GM06990 (cell line): ENCODE data around the gene PMM1.
"Not testable (repeated sequence)": the region's sequence is repeated elsewhere in the genome, so short reads cannot be mapped to it uniquely, and the experiment has no call there.

Experiments used
- DNase-seq: peaks from one replicate; pipeline ENCODE4 v3.0.0-alpha.2; 2011; ENCODE audit not compliant: insufficient read length; ENCODE audit errors: extremely low read depth
- H3K27me3 ChIP-seq: replicated peaks from 2 replicates; pipeline ENCODE4 v1.6.0; 2011; ENCODE audit warnings: low read length; ENCODE audit not compliant: control insufficient read depth, insufficient read depth
- H3K36me3 ChIP-seq: 2 replicates; pipeline ENCODE4 v1.5.1; 2011; ENCODE audit warnings: low read length; ENCODE audit not compliant: control insufficient read depth, insufficient read depth
- H3K4me3 ChIP-seq: replicated peaks from 2 replicates; pipeline ENCODE4 v1.5.1; 2011; ENCODE audit warnings: low read depth, mild to moderate bottlenecking, control low read depth, low read length
- CTCF ChIP-seq: IDR thresholded peaks from 2 replicates; pipeline ENCODE4 v1.5.1; 2011; ENCODE audit warnings: low read length, control low read depth, mild to moderate bottlenecking, inconsistent platforms; ENCODE audit not compliant: insufficient read depth, poor library complexity, severe bottlenecking

Gene PMM1

GRCh38 chr22:41578818-41579217, 10.8 kb downstream of the PMM1 start:
- peaks cover 12% of the 10 kb centered on the region for H3K36me3 ChIP-seq
- no peak for DNase-seq
- TF ChIP-seq CTCF, result no peak
- no peaks in the 10 kb centered on the region for H3K27me3 ChIP-seq
- no peak overlapping the region for H3K4me3 ChIP-seq

GRCh38 chr22:41578114-41578513, 11.5 kb downstream of the PMM1 start:
- TF ChIP-seq CTCF, result no peak
- DNase-seq, result no peak
- no peaks in the 10 kb centered on the region for H3K27me3 ChIP-seq
- no peak overlapping the region for H3K4me3 ChIP-seq
- H3K36me3 ChIP-seq, result peaks cover 12% of the 10 kb centered on the region

- peak; percentile 49 for TF ChIP-seq CTCF
- H3K36me3 ChIP-seq, result peaks cover 12% of the 10 kb centered on the region
- no peaks in the 10 kb centered on the region for H3K27me3 ChIP-seq
- DNase-seq, result peak; percentile 33
- H3K4me3 ChIP-seq, result no peak overlapping the region
These were observed 12.8 kb downstream of the PMM1 start for GRCh38 chr22:41576877-41577276.

GRCh38 chr22:41575533-41575932, 14.1 kb downstream of the PMM1 start:
- no peak for DNase-seq
- Histone ChIP-seq H3K27me3 (no peaks in the 10 kb centered on the region), H3K36me3 (peaks cover 12% of the 10 kb centered on the region), H3K4me3 (no peak overlapping the region)
- no peak for TF ChIP-seq CTCF

- no peak overlapping the region for H3K4me3 ChIP-seq
- no peak for DNase-seq
- no peaks in the 10 kb centered on the region for H3K27me3 ChIP-seq
- H3K36me3 ChIP-seq, result peaks cover 12% of the 10 kb centered on the region
- TF ChIP-seq CTCF, result no peak
These were observed 14.7 kb downstream of the PMM1 start for GRCh38 chr22:41574847-41575381.

- TF ChIP-seq CTCF, result no peak
- Histone ChIP-seq H3K27me3 (no peaks in the 10 kb centered on the region), H3K36me3 (peaks cover 12% of the 10 kb centered on the region)
These were observed 16.0 kb downstream of the PMM1 start for GRCh38 chr22:41573677-41574076.

GRCh38 chr22:41572305-41572704, 17.3 kb downstream of the PMM1 start:
- not testable (repeated sequence) for H3K36me3 ChIP-seq, DNase-seq, H3K4me3 ChIP-seq, H3K27me3 ChIP-seq

More at GRCh38 chr22:41573677-41574076, 16.0 kb downstream of the PMM1 start:
- H3K4me3 ChIP-seq, result no peak overlapping the region
- DNase-seq, result no peak
